SK-N-SH (cell line): ENCODE measurements around the gene TRIM66. TPM values are rescaled to one million over a fixed set of nuclear protein-coding genes. Genes with fewer than 3 reads are reported as not detected.

ENCODE experiments used
- CTCF ChIA-PET: fragments of 300-600, 350-600 bp; formaldehyde crosslinking; extraction: SDS; loops from one replicate; lab custom pipeline; 2021; lab: Yijun Ruan, JAX
- POLR2A ChIA-PET: fragments of 350-600 bp; sonication (Branson Sonifier 250); formaldehyde crosslinking; extraction: SDS; loops from one replicate; lab custom pipeline; 2020; ENCODE audit warnings: antibody characterized with exemption, inconsistent platforms; lab: Yijun Ruan, JAX
- DNase-seq: peaks from one replicate; pipeline ENCODE4 v3.0.0; 2012
- H2AFZ ChIP-seq: fragments of 200-600 bp; sonication (generic); 2 replicates; pipeline ENCODE4 v1.8.1; 2016; ENCODE audit warnings: antibody characterized with exemption, mild to moderate bottlenecking, low read depth
- H3F3A ChIP-seq: fragments of 200-600 bp; sonication (generic); replicated peaks from 2 replicates; pipeline ENCODE3; 2016; ENCODE audit warnings: antibody characterized with exemption, mild to moderate bottlenecking; ENCODE audit not compliant: insufficient read depth
- H3K27ac ChIP-seq, 2 experiments: fragments of 200-500 bp in 1 of 2; fragments of 200-600 bp in 1 of 2; sonication (Bioruptor generic) in 1 of 2; sonication (generic), shearing (Covaris generic) in 1 of 2; 2 replicates each; pipeline versions ENCODE4 v1.5.1 to v1.6.1; 2014 to 2016; ENCODE audit warnings: low read depth in 2 of 2, inconsistent platforms in 1 of 2, low read length in 1 of 2, mild to moderate bottlenecking in 1 of 2, mixed read lengths in 1 of 2
- H3K27me3 ChIP-seq: fragments of 200-600 bp; sonication (generic), shearing (Covaris generic); 2 replicates; pipeline ENCODE4 v1.6.1; 2016; ENCODE audit warnings: mixed run types; ENCODE audit not compliant: insufficient read depth
- H3K36me3 ChIP-seq, 2 experiments: fragments of 200-500 bp in 1 of 2; fragments of 200-600 bp in 1 of 2; sonication (Bioruptor generic) in 1 of 2; sonication (generic) in 1 of 2; replicated peaks in 1 of 2; 2 replicates each; pipeline versions ENCODE3 to v1.5.1; 2014 to 2016; ENCODE audit warnings: low read length in 1 of 2, mild to moderate bottlenecking in 1 of 2; ENCODE audit not compliant: insufficient read depth in 2 of 2, control insufficient read depth in 1 of 2
- H3K4me1 ChIP-seq, 2 experiments: fragments of 200-500 bp in 1 of 2; fragments of 200-600 bp in 1 of 2; sonication (Bioruptor generic) in 1 of 2; sonication (generic), shearing (Covaris generic) in 1 of 2; 2 replicates each; pipeline versions ENCODE4 v1.5.1 to v1.6.1; 2014 to 2016; ENCODE audit warnings: low read depth in 1 of 2, low read length in 1 of 2, mixed run types in 1 of 2; ENCODE audit not compliant: insufficient read depth in 2 of 2, control insufficient read depth in 1 of 2
- H3K4me2 ChIP-seq: fragments of 200-600 bp; sonication (generic), shearing (Covaris generic); 2 replicates; pipeline ENCODE4 v1.6.1; 2017; ENCODE audit warnings: mixed run types
- H3K4me3 ChIP-seq, 2 experiments: fragments of 200-500 bp in 1 of 2; fragments of 200-600 bp in 1 of 2; sonication (Bioruptor generic) in 1 of 2; sonication (generic), shearing (Covaris generic) in 1 of 2; 2 replicates each; pipeline versions ENCODE4 v1.5.1 to v1.8.1; 2014 to 2016; ENCODE audit warnings: low read depth in 2 of 2, inconsistent platforms in 1 of 2, low read length in 1 of 2, mild to moderate bottlenecking in 1 of 2, mixed read lengths in 1 of 2, moderate library complexity in 1 of 2
- H3K79me2 ChIP-seq: fragments of 200-600 bp; sonication (generic); 2 replicates; pipeline ENCODE4 v1.8.1; 2017; ENCODE audit warnings: mild to moderate bottlenecking; ENCODE audit not compliant: insufficient read depth
- H3K9ac ChIP-seq: fragments of 200-600 bp; sonication (generic); 2 replicates; pipeline ENCODE4 v1.6.1; 2017; ENCODE audit warnings: mixed run types
- H3K9me2 ChIP-seq: fragments of 200-600 bp; sonication (generic); 2 replicates; pipeline ENCODE4 v1.6.1; 2017; ENCODE audit warnings: mixed run types
- H3K9me3 ChIP-seq: fragments of 200-600 bp; sonication (generic); 2 replicates; pipeline ENCODE4 v1.6.1; 2017; ENCODE audit warnings: mixed run types, mild to moderate bottlenecking, moderate library complexity
- H4K20me1 ChIP-seq: fragments of 200-600 bp; sonication (generic); 2 replicates; pipeline ENCODE4 v1.6.1; 2017; ENCODE audit warnings: mild to moderate bottlenecking, mixed run types; ENCODE audit not compliant: insufficient read depth
- EP300 ChIP-seq, 2 experiments: IDR thresholded peaks; 2 replicates each; pipeline versions ENCODE4 v1.4.0 to v1.6.1; 2012; ENCODE audit warnings: borderline replicate concordance in 1 of 2, low read depth in 1 of 2, low read length in 1 of 2
- FOSL2 ChIP-seq: IDR thresholded peaks from 2 replicates; pipeline ENCODE4 v1.4.0; 2012; ENCODE audit warnings: low read depth, mild to moderate bottlenecking, moderate library complexity, borderline replicate concordance
- FOXJ3 ChIP-seq: sonication (generic); formaldehyde crosslinking; IDR thresholded peaks from 2 replicates; pipeline ENCODE4 v1.5.1; 2020; ENCODE audit warnings: mild to moderate bottlenecking, missing genetic modification reagents
- FOXM1 ChIP-seq: IDR thresholded peaks from 2 replicates; pipeline ENCODE4 v1.4.0; 2012; ENCODE audit warnings: low read depth, mild to moderate bottlenecking
- GABPA ChIP-seq: IDR thresholded peaks from 2 replicates; pipeline ENCODE4 v1.4.0; 2012; ENCODE audit warnings: low read depth, mild to moderate bottlenecking
- NRF1 ChIP-seq: IDR thresholded peaks from 2 replicates; pipeline ENCODE4 v1.6.1; 2012; ENCODE audit warnings: low read depth, mild to moderate bottlenecking, low read length
- RAD21 ChIP-seq: IDR thresholded peaks from 2 replicates; pipeline ENCODE4 v1.6.1; 2012; ENCODE audit warnings: mild to moderate bottlenecking, low read length
- RCOR1 ChIP-seq: fragments of 150-350 bp; IDR thresholded peaks from 2 replicates; pipeline ENCODE4 v1.6.1; 2017; ENCODE audit warnings: antibody characterized with exemption, low read length
- RFX5 ChIP-seq: IDR thresholded peaks from 2 replicates; pipeline ENCODE4 v1.6.1; 2012; ENCODE audit warnings: mild to moderate bottlenecking, improper control_type of control experiment, low read length
- SIN3A ChIP-seq: IDR thresholded peaks from 2 replicates; pipeline ENCODE4 v1.6.1; 2012; ENCODE audit warnings: low read depth, mild to moderate bottlenecking, low read length, moderate library complexity, borderline replicate concordance
- TCF12 ChIP-seq: IDR thresholded peaks from 2 replicates; pipeline ENCODE4 v1.4.0; 2012
- TEAD4 ChIP-seq: IDR thresholded peaks from 2 replicates; pipeline ENCODE4 v1.4.0; 2012; ENCODE audit warnings: mild to moderate bottlenecking, borderline replicate concordance; ENCODE audit not compliant: insufficient read depth
- USF1 ChIP-seq: IDR thresholded peaks from 2 replicates; pipeline ENCODE4 v1.4.0; 2012; ENCODE audit warnings: low read depth, borderline replicate concordance
- YY1 ChIP-seq: IDR thresholded peaks from 2 replicates; pipeline ENCODE4 v1.4.0; 2012; ENCODE audit warnings: low read depth, mild to moderate bottlenecking
- WGBS: methylation state at CpG from one replicate; pipeline ENCODE4 v1.1.6; 2017; ENCODE audit warnings: low lambda C conversion rate; 5-methylcytosine and 5-hydroxymethylcytosine counted together
- polyA plus RNA-seq, 3 experiments: library from polyadenylated mRNA; depleted of rRNA; stranded (reverse); fragments of >200 nt; gene quantifications; 2 replicates each; pipeline ENCODE4 v1.2.3, GENCODE V29; 2012

TRIM66 gene
- polyA plus RNA-seq, 1 of the 3 experiments (the other 2 are of a cell fraction): 6.4 TPM

GRCh38 chr11:8621147-8621546 lies 61.3 kb downstream of the TRIM66 start:
- WGBS: 60% methylated on average over 3 of the region's 4 CpGs
- CTCF ChIA-PET: no interaction called here

GRCh38 chr11:8617063-8617462 lies 65.4 kb downstream of the TRIM66 start:
- H3F3A ChIP-seq: no peaks in the 10 kb centered on the region
- no peaks in the 10 kb centered on the region for H3K79me2 ChIP-seq
- no peaks in the 10 kb centered on the region for H3K9me3 ChIP-seq
- no peak for TF ChIP-seq GABPA
- no peak for TF ChIP-seq RCOR1
- TF ChIP-seq TCF12: no peak
- no peak for TF ChIP-seq RFX5
- no peak for TF ChIP-seq USF1
- TF ChIP-seq RAD21: no peak
- no peak for TF ChIP-seq EP300 (IDR thresholded peaks at IDR 0.05; ENCODE audit: borderline replicate concordance in 1 of 2, low read depth in 1 of 2, low read length in 1 of 2)
- no peak for TF ChIP-seq YY1
- no peak for TF ChIP-seq FOSL2
- H3K4me1 ChIP-seq: no peaks in the 10 kb centered on the region; a peak in 1 of 4 replicates
- no peak overlapping the region for H2AFZ ChIP-seq
- peaks cover 0 to 28% of the 10 kb centered on the region in 2 experiments for H3K36me3 ChIP-seq
- no peak for DNase-seq
- ChIA-PET CTCF (no interaction called here), POLR2A (no interaction called here)
- H3K4me3 ChIP-seq: no peak overlapping the region
- H3K9me2 ChIP-seq: no peaks in the 10 kb centered on the region
- 88% methylated on average over 2 of the region's 2 CpGs for WGBS
- H3K27me3 ChIP-seq: no peaks in the 10 kb centered on the region
- no peak overlapping the region for H3K27ac ChIP-seq
- H4K20me1 ChIP-seq: no peaks in the 10 kb centered on the region
- H3K4me2 ChIP-seq: no peak overlapping the region
- no peak overlapping the region for H3K9ac ChIP-seq

More at GRCh38 chr11:8621147-8621546, 61.3 kb downstream of the TRIM66 start:
- no peak for DNase-seq
- Histone ChIP-seq H4K20me1 (no peaks in the 10 kb centered on the region), H3K79me2 (no peaks in the 10 kb centered on the region), H3K9me3 (no peaks in the 10 kb centered on the region), H3F3A (no peaks in the 10 kb centered on the region), H3K4me1 (no peaks in the 10 kb centered on the region; a peak in 1 of 4 replicates), H2AFZ (no peak overlapping the region), H3K4me2 (no peak overlapping the region), H3K9me2 (no peaks in the 10 kb centered on the region), H3K4me3 (no peak overlapping the region), H3K27ac (no peak overlapping the region), H3K27me3 (no peaks in the 10 kb centered on the region), H3K9ac (no peak overlapping the region), H3K36me3 (peaks cover 0 to 51% of the 10 kb centered on the region in 2 experiments)
- TF ChIP-seq SIN3A (no peak), NRF1 (no peak), FOXJ3 (CRISPR knock-in tag) (no peak), TEAD4 (no peak), FOXM1 (no peak)
- POLR2A ChIA-PET: no interaction called here
